ENCODE data around the gene SMC5. TPM values are rescaled to one million over a fixed set of nuclear protein-coding genes. Genes with fewer than 3 reads are reported as not detected.
"Not testable (repeated sequence)": the region's sequence is repeated elsewhere in the genome, so short reads cannot be mapped to it uniquely, and the experiment has no call there.

The SMC5 gene
- total and polyA plus RNA-seq, 5 donors, result 7.7 to 24.4 (median 15.8) TPM

DNA sequence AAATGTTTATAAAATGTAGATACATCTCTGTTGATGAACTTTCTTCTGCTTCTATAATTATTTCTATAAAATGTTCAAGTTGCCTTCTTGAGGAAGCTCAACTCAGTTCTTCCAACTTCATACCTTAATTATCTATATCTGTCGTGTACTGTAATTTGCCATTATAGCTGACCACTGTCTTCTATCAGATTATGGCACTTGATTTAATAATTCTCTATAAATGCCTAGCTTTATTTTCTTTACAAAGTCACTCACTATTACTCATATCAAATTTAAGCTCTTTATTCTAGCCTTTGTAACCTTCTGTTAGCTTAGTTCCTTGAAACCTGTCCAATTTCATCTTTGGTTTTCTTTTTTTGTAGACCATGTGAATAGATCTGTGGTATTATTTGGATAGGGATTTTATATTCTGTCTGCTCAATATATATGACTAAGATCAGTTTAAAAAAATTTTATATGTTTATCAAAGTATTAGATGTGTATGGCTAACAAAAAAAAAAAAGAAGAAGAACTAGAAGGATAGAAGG lies 39.5 kb downstream of the SMC5 start:
- H3K4me3 ChIP-seq (ENCODE audit: low read length), result no peak overlapping the region
- no peaks in the 10 kb centered on the region for H3K9me3 ChIP-seq (ENCODE audit: control insufficient read depth, low read length)
- H3K27me3 ChIP-seq (ENCODE audit: control insufficient read depth, insufficient read depth), result no peaks in the 10 kb centered on the region
- WGBS, result 97% methylated on average over 1 of the region's 1 CpG
- H3K4me1 ChIP-seq (ENCODE audit: control insufficient read depth, insufficient read depth, low read length), result no peaks in the 10 kb centered on the region
- ATAC-seq, result no peak
- H3K27ac ChIP-seq (ENCODE audit: low read length), result no peak overlapping the region
- intact Hi-C loops (cut with DNase I), result no loop called here
- DNase-seq, result no peak

DNA sequence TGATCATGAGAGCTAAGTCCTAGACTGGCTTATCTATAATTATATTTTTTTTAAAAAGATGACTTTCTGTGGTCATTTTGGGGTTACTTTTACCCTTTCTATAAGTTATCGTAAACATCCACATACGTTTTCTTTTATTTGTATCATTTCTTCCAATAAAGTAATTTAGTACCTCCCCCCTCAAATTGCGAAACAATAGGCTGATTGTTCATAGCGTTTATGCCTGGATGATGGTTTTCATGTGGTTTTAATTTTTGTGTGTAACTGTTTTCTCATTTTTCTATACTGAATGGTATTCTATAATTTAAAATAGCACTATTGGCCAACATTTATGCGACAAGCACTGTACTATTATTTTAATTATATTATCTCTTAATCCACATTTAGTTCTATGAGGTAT lies 44.5 kb downstream of the SMC5 start:
- Histone ChIP-seq H3K27ac (ENCODE audit: low read length) (no peak overlapping the region), H3K4me1 (ENCODE audit: control insufficient read depth, insufficient read depth, low read length) (no peaks in the 10 kb centered on the region), H3K27me3 (ENCODE audit: control insufficient read depth, insufficient read depth) (no peaks in the 10 kb centered on the region), H3K4me3 (ENCODE audit: low read length) (no peak overlapping the region), H3K9me3 (ENCODE audit: control insufficient read depth, low read length) (no peaks in the 10 kb centered on the region)
- no peak for ATAC-seq
- intact Hi-C loops (cut with DNase I), result no loop called here
- WGBS, result 83% methylated on average over 5 of the region's 5 CpGs
- DNase-seq, result no peak

DNA sequence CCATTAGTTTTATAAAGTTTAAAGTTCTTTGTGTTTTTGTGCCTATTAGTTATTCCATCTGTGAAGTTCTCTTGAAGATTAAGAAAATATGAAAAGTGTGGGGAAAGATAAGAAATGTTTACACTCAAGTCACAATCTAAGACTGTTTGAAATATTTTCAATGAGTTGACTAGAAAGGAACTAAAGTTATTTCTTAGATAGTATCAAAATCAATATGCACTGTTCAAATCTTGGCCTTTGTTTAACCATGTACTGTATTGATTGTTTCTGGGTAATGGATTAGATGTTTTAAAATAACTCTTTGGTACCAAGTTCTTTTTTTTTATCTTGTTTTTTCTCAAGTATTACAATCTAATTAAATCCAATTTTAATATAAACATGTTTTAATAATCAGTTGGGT lies 46.0 kb downstream of the SMC5 start:
- intact Hi-C loops (cut with DNase I), result no loop called here
- Histone ChIP-seq H3K4me1 (ENCODE audit: control insufficient read depth, insufficient read depth, low read length) (no peaks in the 10 kb centered on the region), H3K9me3 (ENCODE audit: control insufficient read depth, low read length) (no peaks in the 10 kb centered on the region), H3K27ac (ENCODE audit: low read length) (no peak overlapping the region), H3K4me3 (ENCODE audit: low read length) (no peak overlapping the region), H3K27me3 (ENCODE audit: control insufficient read depth, insufficient read depth) (no peaks in the 10 kb centered on the region)
- ATAC-seq (no peak), DNase-seq (no peak)

DNA sequence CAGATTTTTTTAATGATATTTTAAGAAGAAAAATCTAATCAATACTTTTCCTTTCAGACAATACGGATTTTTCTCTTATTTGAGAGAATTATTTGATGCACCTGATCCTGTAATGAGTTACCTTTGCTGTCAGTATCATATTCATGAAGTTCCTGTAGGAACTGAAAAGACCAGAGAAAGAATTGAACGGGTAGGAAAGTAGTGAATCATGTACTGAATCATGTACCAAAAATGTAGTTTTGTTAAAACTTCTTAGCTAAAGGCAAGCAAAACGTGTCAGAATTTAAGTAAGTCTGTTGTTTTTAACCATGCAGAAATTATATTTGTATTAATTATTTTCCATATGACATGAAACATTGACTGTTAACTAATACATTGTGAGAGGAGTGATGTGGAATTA lies 56.6 kb downstream of the SMC5 start:
- H3K9me3 ChIP-seq (ENCODE audit: control insufficient read depth, low read length), result no peaks in the 10 kb centered on the region
- 90% methylated on average over 3 of the region's 3 CpGs for WGBS
- H3K27ac ChIP-seq (ENCODE audit: low read length), result no peak overlapping the region
- H3K4me1 ChIP-seq (ENCODE audit: control insufficient read depth, insufficient read depth, low read length), result no peaks in the 10 kb centered on the region
- no peaks in the 10 kb centered on the region for H3K27me3 ChIP-seq (ENCODE audit: control insufficient read depth, insufficient read depth)
- H3K4me3 ChIP-seq (ENCODE audit: low read length), result no peak overlapping the region
- ATAC-seq (no peak), DNase-seq (no peak)
- intact Hi-C loops (cut with DNase I), result no loop called here

DNA sequence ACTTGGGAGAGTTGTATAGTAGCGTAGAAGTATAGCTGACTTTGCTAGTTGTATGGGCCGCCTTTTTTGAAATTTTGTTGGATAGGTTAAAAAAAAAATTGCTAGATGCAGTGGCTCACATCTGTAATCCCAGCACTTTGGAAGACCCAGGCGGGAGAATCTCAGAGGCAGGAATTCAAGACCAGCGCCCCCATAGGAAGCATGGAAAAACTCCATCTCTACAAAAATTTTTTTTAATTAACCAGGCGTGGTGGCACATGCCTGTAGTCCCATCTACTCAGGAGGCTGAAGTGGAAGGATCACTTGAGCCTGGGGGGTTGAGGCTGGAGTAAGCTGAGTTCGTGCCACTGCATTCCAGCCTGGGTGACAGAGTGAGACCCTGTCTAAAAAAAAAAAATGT lies 59.2 kb downstream of the SMC5 start:
- no peak for ATAC-seq

DNA sequence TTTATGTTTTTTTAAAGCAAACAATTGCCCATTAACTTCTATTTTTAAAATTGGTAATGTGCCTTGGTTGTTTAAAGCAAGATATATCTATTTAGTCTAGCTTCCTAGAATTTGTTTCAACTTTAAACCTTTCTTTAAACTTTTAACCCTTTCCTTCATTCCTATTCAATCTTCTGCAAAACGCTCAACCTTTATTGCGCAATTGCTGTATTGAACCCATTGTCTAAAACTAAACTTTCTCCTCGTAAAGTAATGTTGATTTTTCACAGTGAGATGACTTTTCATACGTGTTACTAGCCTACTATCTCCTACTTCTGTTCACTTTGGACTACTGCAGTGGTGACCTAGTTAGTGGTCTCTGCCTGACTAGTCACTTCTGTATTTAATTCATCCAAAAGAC lies 63.3 kb downstream of the SMC5 start:
- no peak overlapping the region for H3K27ac ChIP-seq (ENCODE audit: low read length)
- no peak overlapping the region for H3K4me3 ChIP-seq (ENCODE audit: low read length)
- no peaks in the 10 kb centered on the region for H3K4me1 ChIP-seq (ENCODE audit: control insufficient read depth, insufficient read depth, low read length)
- WGBS, result 94% methylated on average over 4 of the region's 4 CpGs
- no peaks in the 10 kb centered on the region for H3K9me3 ChIP-seq (ENCODE audit: control insufficient read depth, low read length)
- no peak for DNase-seq
- H3K27me3 ChIP-seq (ENCODE audit: control insufficient read depth, insufficient read depth), result no peaks in the 10 kb centered on the region
- intact Hi-C loops (cut with DNase I), result no loop called here
- no peak for ATAC-seq

More for the DNA sequence above, 59.2 kb downstream of the SMC5 start:
- Histone ChIP-seq H3K4me1 (ENCODE audit: control insufficient read depth, insufficient read depth, low read length) (no peaks in the 10 kb centered on the region), H3K4me3 (ENCODE audit: low read length) (no peak overlapping the region), H3K27me3 (ENCODE audit: control insufficient read depth, insufficient read depth) (no peaks in the 10 kb centered on the region), H3K27ac (ENCODE audit: low read length) (no peak overlapping the region), H3K9me3 (ENCODE audit: control insufficient read depth, low read length) (no peaks in the 10 kb centered on the region)
- intact Hi-C loops (cut with DNase I), result no loop called here
- 95% methylated on average over 6 of the region's 6 CpGs for WGBS
- no peak for DNase-seq

DNA sequence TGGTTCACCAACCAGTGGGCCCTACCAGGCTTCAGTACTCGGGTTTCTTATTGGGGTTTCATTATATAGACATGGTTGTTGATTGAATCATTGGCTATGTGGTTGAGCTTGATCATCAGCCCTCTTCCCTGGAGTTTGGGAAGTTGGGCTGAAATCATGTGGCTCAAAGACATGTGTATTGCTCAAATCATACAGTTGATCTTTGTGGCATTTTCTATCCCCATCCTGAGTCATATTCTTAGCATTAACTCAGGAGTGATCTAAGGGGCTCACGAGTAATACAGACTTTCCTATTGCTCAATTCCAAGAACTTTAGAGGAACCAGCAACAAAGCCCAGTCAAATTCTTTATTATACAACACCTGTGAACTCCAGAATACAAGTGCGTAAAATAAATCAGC lies 66.2 kb downstream of the SMC5 start:
- H3K4me1 ChIP-seq (ENCODE audit: control insufficient read depth, insufficient read depth, low read length), result no peaks in the 10 kb centered on the region
- intact Hi-C loops (cut with DNase I), result no loop called here
- no peak for ATAC-seq
- H3K27ac ChIP-seq (ENCODE audit: low read length), result no peak overlapping the region
- 93% methylated on average over 3 of the region's 3 CpGs for WGBS
- no peak overlapping the region for H3K4me3 ChIP-seq (ENCODE audit: low read length)
- no peaks in the 10 kb centered on the region for H3K27me3 ChIP-seq (ENCODE audit: control insufficient read depth, insufficient read depth)
- no peak for DNase-seq
- no peaks in the 10 kb centered on the region for H3K9me3 ChIP-seq (ENCODE audit: control insufficient read depth, low read length)

DNA sequence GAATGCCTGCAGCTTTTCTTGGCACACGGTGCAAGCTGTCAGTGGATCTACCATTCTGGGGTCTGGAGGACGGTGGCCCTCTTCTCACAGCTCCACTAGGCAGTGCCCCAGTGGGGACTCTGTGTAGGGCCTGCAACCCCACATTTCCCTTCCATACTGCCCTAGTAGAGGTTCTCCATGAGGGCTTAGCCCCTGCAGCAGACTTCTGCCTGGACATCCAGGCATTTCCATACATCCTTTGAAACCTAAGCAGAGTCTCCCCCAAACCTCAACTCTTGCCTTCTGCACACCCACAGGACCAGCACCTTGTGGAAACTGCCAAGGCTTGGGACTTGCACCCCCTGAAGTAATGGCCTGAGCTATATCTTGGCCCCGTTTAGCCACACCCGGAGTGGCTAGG lies 69.8 kb downstream of the SMC5 start:
- H3K27me3 ChIP-seq (ENCODE audit: control insufficient read depth, insufficient read depth); ATAC-seq; DNase-seq; H3K27ac ChIP-seq (ENCODE audit: low read length); H3K9me3 ChIP-seq (ENCODE audit: control insufficient read depth, low read length); intact Hi-C loops (cut with DNase I); H3K4me3 ChIP-seq (ENCODE audit: low read length); H3K4me1 ChIP-seq (ENCODE audit: control insufficient read depth, insufficient read depth, low read length): not testable (repeated sequence)
- WGBS, result 97% methylated on average over 4 of the region's 4 CpGs

DNA sequence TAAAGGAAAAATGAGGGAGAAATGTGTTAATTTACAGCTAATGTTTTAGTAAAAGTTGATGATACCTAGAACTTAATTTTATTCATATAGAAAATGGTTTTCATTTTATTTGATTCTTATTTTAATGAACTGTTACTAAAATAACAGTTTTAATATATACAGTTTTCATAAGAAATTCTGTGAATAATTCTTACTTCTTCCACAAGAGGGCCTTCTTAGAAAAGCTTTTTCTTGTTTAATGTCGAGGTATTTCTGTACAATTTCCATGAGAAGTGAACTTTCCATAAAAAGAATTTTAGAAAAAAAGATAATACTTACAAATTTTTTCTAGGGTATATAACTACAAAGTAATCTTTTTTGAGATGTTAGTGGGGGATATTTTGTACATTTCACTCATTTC lies 81.8 kb downstream of the SMC5 start:
- DNase-seq (no peak), ATAC-seq (no peak)
- Histone ChIP-seq H3K4me3 (ENCODE audit: low read length) (no peak overlapping the region), H3K27ac (ENCODE audit: low read length) (no peak overlapping the region), H3K9me3 (ENCODE audit: control insufficient read depth, low read length) (no peaks in the 10 kb centered on the region), H3K27me3 (ENCODE audit: control insufficient read depth, insufficient read depth) (no peaks in the 10 kb centered on the region), H3K4me1 (ENCODE audit: control insufficient read depth, insufficient read depth, low read length) (no peaks in the 10 kb centered on the region)
- 0% methylated on average over 1 of the region's 1 CpG for WGBS
- intact Hi-C loops (cut with DNase I), result loop anchor here in 1 of 4 donors (10.0 kb wide), 1 partner anchor 74 kb away; the partner anchor contains the start of gene KLF9

DNA sequence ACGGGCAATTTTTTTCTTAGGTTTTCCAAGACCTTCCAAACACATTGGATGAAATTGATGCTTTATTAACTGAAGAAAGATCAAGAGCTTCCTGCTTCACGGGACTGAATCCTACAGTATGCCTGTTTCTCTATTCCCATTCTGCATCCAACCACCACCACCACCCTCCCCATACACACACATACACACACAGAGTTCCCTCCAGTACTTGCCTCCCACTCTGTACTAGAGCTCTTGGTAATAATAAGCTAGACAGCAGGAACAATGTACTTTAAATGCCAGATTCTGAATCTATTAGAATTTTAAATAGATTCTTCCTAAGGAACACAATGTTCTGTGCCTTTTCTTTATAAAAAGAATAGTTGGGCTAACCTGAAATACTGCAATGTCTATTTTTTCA lies 88.3 kb downstream of the SMC5 start:
- Histone ChIP-seq H3K4me3 (ENCODE audit: low read length) (no peak overlapping the region), H3K4me1 (ENCODE audit: control insufficient read depth, insufficient read depth, low read length) (no peaks in the 10 kb centered on the region), H3K9me3 (ENCODE audit: control insufficient read depth, low read length) (no peaks in the 10 kb centered on the region), H3K27ac (ENCODE audit: low read length) (no peak overlapping the region), H3K27me3 (ENCODE audit: control insufficient read depth, insufficient read depth) (no peaks in the 10 kb centered on the region)
- intact Hi-C loops (cut with DNase I), result loop anchor here in 1 of 4 donors (10.0 kb wide), 1 partner anchor 68 kb away; the partner anchor contains the start of gene KLF9
- 89% methylated on average over 2 of the region's 2 CpGs for WGBS
- ATAC-seq (no peak), DNase-seq (no peak)

DNA sequence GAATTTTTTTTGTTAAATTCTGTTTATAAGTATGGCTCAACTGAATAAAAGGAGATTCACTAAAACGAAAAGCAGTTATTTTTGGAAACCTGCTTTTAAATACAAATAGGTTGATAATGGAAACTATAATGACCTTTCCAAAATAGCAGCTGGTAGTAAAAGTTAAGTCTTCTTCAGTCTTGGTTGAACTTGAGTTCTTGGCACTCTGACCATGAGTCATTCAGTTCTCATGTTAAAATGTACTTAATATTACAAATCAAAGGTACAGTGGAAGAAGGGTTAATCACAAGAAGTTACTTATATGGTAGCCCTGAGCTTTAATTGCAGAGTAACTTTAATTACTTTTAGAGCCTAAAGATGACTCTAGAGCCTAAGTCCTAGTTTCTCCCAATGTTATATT lies 93.6 kb downstream of the SMC5 start:
- DNase-seq, result no peak
- no peak overlapping the region for H3K27ac ChIP-seq (ENCODE audit: low read length)
- H3K4me1 ChIP-seq (ENCODE audit: control insufficient read depth, insufficient read depth, low read length), result no peaks in the 10 kb centered on the region
- 39% methylated on average over 1 of the region's 1 CpG for WGBS
- intact Hi-C loops (cut with DNase I), result loop anchor here in 3 of 4 donors (2.0 to 10.0 kb wide), 6 partner anchors 52 to 250 kb away; partner anchors contain the start of gene KLF9 (in 1 of the 3)
- no peak overlapping the region for H3K4me3 ChIP-seq (ENCODE audit: low read length)
- no peaks in the 10 kb centered on the region for H3K9me3 ChIP-seq (ENCODE audit: control insufficient read depth, low read length)
- peak in 1 of 2 donors; percentile 25 for ATAC-seq
- H3K27me3 ChIP-seq (ENCODE audit: control insufficient read depth, insufficient read depth), result no peaks in the 10 kb centered on the region

DNA sequence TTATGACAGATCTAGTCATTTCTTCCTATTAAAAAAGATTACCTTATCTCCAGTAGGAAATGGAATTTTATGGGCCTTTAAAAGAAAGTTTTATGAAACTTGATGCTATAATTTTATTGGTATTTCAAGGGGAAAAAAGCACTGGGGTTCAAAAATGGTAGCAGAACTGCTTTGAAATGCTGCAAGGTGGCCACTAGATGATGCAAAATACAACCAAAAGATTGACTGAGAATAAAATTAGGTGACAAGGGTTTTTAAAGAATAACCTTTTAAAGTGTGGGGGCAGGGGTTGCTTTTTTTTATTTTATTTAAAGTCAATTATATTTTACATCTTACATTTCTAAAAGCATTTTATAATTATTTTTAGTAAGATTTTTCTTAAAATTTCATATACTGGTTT lies 94.0 kb downstream of the SMC5 start:
- no peaks in the 10 kb centered on the region for H3K4me1 ChIP-seq (ENCODE audit: control insufficient read depth, insufficient read depth, low read length)
- H3K9me3 ChIP-seq (ENCODE audit: control insufficient read depth, low read length), result no peaks in the 10 kb centered on the region
- ATAC-seq (peak in 1 of 2 donors; percentile 64), DNase-seq (no peak)
- no peak overlapping the region for H3K27ac ChIP-seq (ENCODE audit: low read length)
- H3K4me3 ChIP-seq (ENCODE audit: low read length), result no peak overlapping the region
- intact Hi-C loops (cut with DNase I), result loop anchor here in 3 of 4 donors (2.0 to 10.0 kb wide), 6 partner anchors 52 to 249 kb away; partner anchors contain the start of gene KLF9 (in 1 of the 3)
- no peaks in the 10 kb centered on the region for H3K27me3 ChIP-seq (ENCODE audit: control insufficient read depth, insufficient read depth)
